Small intestine (tissue), 7 donors: ENCODE results near the gene MED22. TPM values are rescaled to one million over a fixed set of nuclear protein-coding genes. Genes with fewer than 3 reads are reported as not detected.

Experiments used
- DNase-seq, 2 donors: peaks; one replicate each; pipeline versions ENCODE4 v3.0.0 to v3.0.0-alpha.2; 2013
- FAIRE-seq: peaks from 2 replicates; lab custom pipeline; 2012; peaks lifted over from hg19 to GRCh38; lab: Jason Lieb, UNC
- H3K27ac ChIP-seq, 3 donors: one replicate each; pipeline ENCODE4 v1.5.1; 2013; ENCODE audit warnings: low read length in 2 of 3, mild to moderate bottlenecking in 2 of 3, control low read depth in 1 of 3, inconsistent platforms in 1 of 3, low read depth in 1 of 3, moderate library complexity in 1 of 3
- H3K27me3 ChIP-seq, 3 donors: one replicate each; pipeline ENCODE4 v1.6.1; 2013; ENCODE audit warnings: low read length in 3 of 3, inconsistent platforms in 1 of 3; ENCODE audit not compliant: control insufficient read depth in 3 of 3, insufficient read depth in 3 of 3
- H3K36me3 ChIP-seq, 3 donors: one replicate each; pipeline ENCODE4 v1.6.1; 2013; ENCODE audit warnings: low read length in 3 of 3, inconsistent platforms in 1 of 3, low read depth in 1 of 3, mild to moderate bottlenecking in 1 of 3, moderate library complexity in 1 of 3; ENCODE audit not compliant: control insufficient read depth in 3 of 3, insufficient read depth in 2 of 3
- H3K4me1 ChIP-seq, 3 donors: one replicate each; pipeline ENCODE4 v1.6.1; 2013; ENCODE audit warnings: low read length in 2 of 3, inconsistent platforms in 1 of 3, low read depth in 1 of 3, mild to moderate bottlenecking in 1 of 3, moderate library complexity in 1 of 3; ENCODE audit not compliant: control insufficient read depth in 3 of 3, insufficient read depth in 2 of 3
- H3K4me3 ChIP-seq, 3 donors: one replicate each; pipeline ENCODE4 v1.5.1; 2013; ENCODE audit warnings: low read length in 3 of 3, control low read depth in 1 of 3, inconsistent platforms in 1 of 3, low read depth in 1 of 3, mild to moderate bottlenecking in 1 of 3, moderate library complexity in 1 of 3
- H3K9me3 ChIP-seq, 2 donors: one replicate each; pipeline ENCODE4 v1.6.1; 2013; ENCODE audit warnings: low read depth in 1 of 2, low read length in 1 of 2; ENCODE audit not compliant: control insufficient read depth in 2 of 2, insufficient read depth in 1 of 2
- WGBS, 3 donors: extraction: QIAGEN DNeasy Blood & Tissue Kit; methylation state at CpG; one replicate each; pipeline ENCODE4 v1.1.7; 2013; 5-methylcytosine and 5-hydroxymethylcytosine counted together
- polyA plus RNA-seq, 4 donors: library from polyadenylated mRNA; stranded (reverse) in 3 of 4; unstranded in 1 of 4; fragments of 200-250 nt in 3 of 4; fragments of 120-200 nt in 1 of 4; gene quantifications; one replicate each; pipeline versions ENCODE4 v1.2.1 to v1.2.3, GENCODE V29; 2013
- donor health status: healthy with polysubstance abuse.
- donor health status: control.
- donor health status: control.
- donor health status: Bipolar disorder and iron deficiency.
- donor health status: healthy.

The MED22 gene
- polyA plus RNA-seq, 4 donors, result 10.3 to 19.5 (median 17.6) TPM

- Histone ChIP-seq H3K27me3 (no peaks in the 10 kb centered on the region), H3K9me3 (peaks cover 0 to 7% of the 10 kb centered on the region in 2 donors), H3K4me1 (peaks cover 17 to 47% (median 18%) of the 10 kb centered on the region in 3 donors), H3K27ac (peak overlapping the region; percentile 99 to 100 (median 99)), H3K4me3 (peak overlapping the region; percentile 92 to 100 (median 96)), H3K36me3 (peaks cover 3 to 33% (median 5%) of the 10 kb centered on the region in 3 donors)
- FAIRE-seq (no peak), DNase-seq (peak; percentile 91 to 93)
- WGBS, 3 donors, result 0 to 1% (median 0%) methylated on average over 15 to 39 of the region's 39 CpGs
These were observed 27.3 kb upstream of the MED22 start for GRCh38 chr9:133375116-133375723.

- 3 to 10% (median 3%) methylated on average over 12 of the region's 12 CpGs for WGBS, 3 donors
- FAIRE-seq (no peak), DNase-seq (no peak)
- Histone ChIP-seq H3K9me3 (peaks cover 0 to 7% of the 10 kb centered on the region in 2 donors), H3K4me3 (peak overlapping the region; percentile 92 to 100 (median 96)), H3K4me1 (peaks cover 21 to 53% (median 22%) of the 10 kb centered on the region in 3 donors), H3K27ac (peak overlapping the region; percentile 99 to 100 (median 99)), H3K36me3 (peaks cover 4 to 39% (median 5%) of the 10 kb centered on the region in 3 donors), H3K27me3 (no peaks in the 10 kb centered on the region)
These were observed 26.7 kb upstream of the MED22 start for GRCh38 chr9:133374612-133375115.

- H3K4me1 ChIP-seq, result peaks cover 22 to 75% (median 26%) of the 10 kb centered on the region in 3 donors
- no peak overlapping the region for H3K4me3 ChIP-seq
- H3K27ac ChIP-seq, result peak overlapping the region; percentile 69 to 89 (median 69)
- FAIRE-seq (no peak), DNase-seq (no peak)
- peaks cover 6 to 59% (median 8%) of the 10 kb centered on the region in 3 donors for H3K36me3 ChIP-seq
- H3K9me3 ChIP-seq, result no peaks in the 10 kb centered on the region
- WGBS, 3 donors, result 62 to 65% (median 64%) methylated on average over 7 of the region's 7 CpGs
- no peaks in the 10 kb centered on the region for H3K27me3 ChIP-seq
These were observed 24.2 kb upstream of the MED22 start for GRCh38 chr9:133372144-133372543.

- H3K36me3 ChIP-seq, result peaks cover 6 to 67% (median 17%) of the 10 kb centered on the region in 3 donors
- H3K27me3 ChIP-seq, result no peaks in the 10 kb centered on the region
- 41 to 61% (median 54%) methylated on average over 12 of the region's 12 CpGs for WGBS, 3 donors
- H3K27ac ChIP-seq, result peak overlapping the region; percentile 69 to 89 (median 69)
- peaks cover 19 to 78% (median 28%) of the 10 kb centered on the region in 3 donors for H3K4me1 ChIP-seq
- no peaks in the 10 kb centered on the region for H3K9me3 ChIP-seq
- FAIRE-seq (no peak), DNase-seq (no peak)
- peak overlapping the region in 1 of 3 donors; percentile 25 for H3K4me3 ChIP-seq
These were observed 23.4 kb upstream of the MED22 start for GRCh38 chr9:133371261-133371711.

GRCh38 chr9:133370685-133371084 lies 22.8 kb upstream of the MED22 start:
- 52 to 59% (median 58%) methylated on average over 8 to 9 of the region's 9 CpGs for WGBS, 3 donors
- H3K36me3 ChIP-seq, result peaks cover 6 to 71% (median 21%) of the 10 kb centered on the region in 3 donors
- H3K27ac ChIP-seq, result peak overlapping the region; percentile 69 to 93 (median 87)
- H3K27me3 ChIP-seq, result no peaks in the 10 kb centered on the region
- H3K4me1 ChIP-seq, result peaks cover 19 to 79% (median 28%) of the 10 kb centered on the region in 3 donors
- no peaks in the 10 kb centered on the region for H3K9me3 ChIP-seq
- DNase-seq (peak in 1 of 2 donors; percentile 55), FAIRE-seq (no peak)
- peak overlapping the region in 1 of 3 donors; percentile 25 for H3K4me3 ChIP-seq

GRCh38 chr9:133369933-133370332 lies 22.0 kb upstream of the MED22 start:
- peaks cover 8 to 78% (median 27%) of the 10 kb centered on the region in 3 donors for H3K36me3 ChIP-seq
- FAIRE-seq, result no peak
- WGBS, 3 donors, result 67 to 75% (median 74%) methylated on average over 7 of the region's 7 CpGs
- no peaks in the 10 kb centered on the region for H3K27me3 ChIP-seq
- H3K27ac ChIP-seq, result peak overlapping the region; percentile 69 to 93 (median 87)
- H3K9me3 ChIP-seq, result no peaks in the 10 kb centered on the region
- peaks cover 19 to 81% (median 28%) of the 10 kb centered on the region in 3 donors for H3K4me1 ChIP-seq
- DNase-seq, result no peak
- H3K4me3 ChIP-seq, result peak overlapping the region in 1 of 3 donors; percentile 32

- Histone ChIP-seq H3K4me1 (peaks cover 19 to 81% (median 28%) of the 10 kb centered on the region in 3 donors), H3K27me3 (no peaks in the 10 kb centered on the region), H3K36me3 (peaks cover 8 to 83% (median 27%) of the 10 kb centered on the region in 3 donors), H3K9me3 (no peaks in the 10 kb centered on the region), H3K4me3 (peak overlapping the region in 1 of 3 donors; percentile 32), H3K27ac (peak overlapping the region; percentile 69 to 93 (median 87))
- no peak for FAIRE-seq
- WGBS, 3 donors, result 40 to 70% (median 44%) methylated on average over 6 of the region's 6 CpGs
- no peak for DNase-seq
These were observed 21.5 kb upstream of the MED22 start for GRCh38 chr9:133369422-133369821.

GRCh38 chr9:133368249-133368881 lies 20.4 kb upstream of the MED22 start:
- peak; percentile 91 to 97 for DNase-seq
- no peaks in the 10 kb centered on the region for H3K9me3 ChIP-seq
- peaks cover 11 to 89% (median 32%) of the 10 kb centered on the region in 3 donors for H3K36me3 ChIP-seq
- 17 to 54% (median 30%) methylated on average over 18 of the region's 18 CpGs for WGBS, 3 donors
- H3K4me3 ChIP-seq, result no peak overlapping the region
- peaks cover 17 to 73% (median 27%) of the 10 kb centered on the region in 3 donors for H3K4me1 ChIP-seq
- peak overlapping the region; percentile 71 to 93 (median 87) for H3K27ac ChIP-seq
- FAIRE-seq, result no peak
- H3K27me3 ChIP-seq, result no peaks in the 10 kb centered on the region
